Measurements from ENCODE around the gene VPS16.

- TF ChIP-seq POLR2A (IDR thresholded peaks at IDR 0.05), result no peak
- no peak for TF ChIP-seq CTCF (IDR thresholded peaks at IDR 0.05)
Observed at GRCh38 chr20:2858591-2858990, 18.0 kb downstream of the VPS16 start.

Data from gastroesophageal sphincter (tissue), 3 donors.